ENCODE results near the gene ZNF485. TPM values are rescaled to one million over a fixed set of nuclear protein-coding genes. Genes with fewer than 3 reads are reported as not detected.

ZNF485 gene
- total and polyA plus RNA-seq, 10 of the 15 experiments (the other 5 are each of a cell fraction or from before 2014, with no cell fraction given), result 3.2 to 7.6 (median 5.1) TPM

DNA sequence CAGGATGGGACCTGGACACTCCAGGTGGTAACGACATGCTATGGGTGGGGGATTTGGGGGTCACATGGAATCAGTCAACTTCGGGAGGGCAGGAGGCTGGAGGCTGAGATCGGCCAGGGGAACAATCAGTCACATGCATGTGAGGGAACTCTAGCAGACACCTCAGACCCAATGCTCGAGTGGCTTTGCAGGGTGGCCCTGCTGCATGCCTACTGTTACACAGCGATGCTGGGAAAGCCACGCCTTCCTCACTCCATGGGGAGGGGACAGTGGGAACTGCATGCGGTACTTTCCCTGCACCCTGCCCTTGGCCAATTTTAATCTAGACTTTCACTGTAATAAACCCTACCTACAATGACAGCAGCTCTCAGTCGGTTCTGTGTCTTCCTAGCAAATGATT is 49.1 kb downstream of the ZNF485 start:
- CTCF ChIA-PET, result interaction anchor here (0.6 kb wide), 1 partner anchor 198 kb away, joined by 3 read pairs; no protein-coding TSS in a partner anchor

More for the DNA sequence above, 49.1 kb downstream of the ZNF485 start:
- ChIA-PET SMC1A (ENCODE audit: uncharacterized antibody, unreplicated experiment) (no interaction called here), RAD21 (ENCODE audit: unreplicated experiment) (no interaction called here), POLR2A (no interaction called here)
- Histone ChIP-seq H3K9ac (ENCODE audit: control insufficient read depth, insufficient read depth, low read length) (no peak overlapping the region), H3K4me2 (ENCODE audit: control insufficient read depth, insufficient read depth) (no peak overlapping the region), H3K27ac (ENCODE audit: control insufficient read depth, insufficient read depth) (no peak overlapping the region), H4K20me1 (ENCODE audit: control insufficient read depth, insufficient read depth) (no peaks in the 10 kb centered on the region), H3K4me3 (no peak overlapping the region), H3K9me3 (replicated peaks; ENCODE audit: control insufficient read depth, insufficient read depth, low read length) (no peaks in the 10 kb centered on the region; the same call in 2 of the 3 replicates), H2AFZ (ENCODE audit: control insufficient read depth, low read depth, low read length) (no peak overlapping the region), H3K4me1 (ENCODE audit: control insufficient read depth, insufficient read depth, low read length) (no peaks in the 10 kb centered on the region), H3K79me2 (ENCODE audit: control insufficient read depth, insufficient read depth, low read length) (no peaks in the 10 kb centered on the region), H3K36me3 (ENCODE audit: control insufficient read depth in 2 of 2, insufficient read depth in 2 of 2, low read length in 1 of 2) (no peaks in the 10 kb centered on the region), H3K27me3 (replicated peaks in 1 of 2; ENCODE audit: control insufficient read depth in 2 of 2, insufficient read depth in 2 of 2, low read length in 1 of 2) (0 out of 4 replicates have a peak, but pooled peaks cover 0 to 1% of the 10 kb centered on the region in 2 experiments)
- TF ChIP-seq, protein P1, sequence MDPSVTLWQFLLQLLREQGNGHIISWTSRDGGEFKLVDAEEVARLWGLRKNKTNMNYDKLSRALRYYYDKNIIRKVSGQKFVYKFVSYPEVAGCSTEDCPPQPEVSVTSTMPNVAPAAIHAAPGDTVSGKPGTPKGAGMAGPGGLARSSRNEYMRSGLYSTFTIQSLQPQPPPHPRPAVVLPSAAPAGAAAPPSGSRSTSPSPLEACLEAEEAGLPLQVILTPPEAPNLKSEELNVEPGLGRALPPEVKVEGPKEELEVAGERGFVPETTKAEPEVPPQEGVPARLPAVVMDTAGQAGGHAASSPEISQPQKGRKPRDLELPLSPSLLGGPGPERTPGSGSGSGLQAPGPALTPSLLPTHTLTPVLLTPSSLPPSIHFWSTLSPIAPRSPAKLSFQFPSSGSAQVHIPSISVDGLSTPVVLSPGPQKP (IDR thresholded peaks at IDR 0.05; ENCODE audit: low read depth, low read length), result no peak
- no peak for TF ChIP-seq MTA2 (IDR thresholded peaks at IDR 0.05; ENCODE audit: low read depth)
- TF ChIP-seq HDAC6 (IDR thresholded peaks at IDR 0.05; ENCODE audit: unreplicated experiment), result no peak
- no peak for TF ChIP-seq FOXM1 (IDR thresholded peaks at IDR 0.05; ENCODE audit: low read depth, low read length)
- TF ChIP-seq HCFC1 (IDR thresholded peaks at IDR 0.05; ENCODE audit: low read length), result no peak
- no peak for TF ChIP-seq KLF5 (IDR thresholded peaks at IDR 0.05; ENCODE audit: partially characterized antibody)
- no peak for TF ChIP-seq DPF2 (IDR thresholded peaks at IDR 0.05)
- TF ChIP-seq, protein P2, sequence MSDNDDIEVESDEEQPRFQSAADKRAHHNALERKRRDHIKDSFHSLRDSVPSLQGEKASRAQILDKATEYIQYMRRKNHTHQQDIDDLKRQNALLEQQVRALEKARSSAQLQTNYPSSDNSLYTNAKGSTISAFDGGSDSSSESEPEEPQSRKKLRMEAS (IDR thresholded peaks at IDR 0.05; ENCODE audit: low read depth, low read length), result no peak
- no peak for TF ChIP-seq CREB1 (IDR thresholded peaks at IDR 0.05; ENCODE audit: low read depth)
- TF ChIP-seq ESRRA (IDR thresholded peaks at IDR 0.05; ENCODE audit: low read length), result no peak
- TF ChIP-seq SIN3A (IDR thresholded peaks at IDR 0.05; ENCODE audit: low read depth, low read length), result no peak
- TF ChIP-seq SMARCA5 (IDR thresholded peaks at IDR 0.05), result no peak
- no peak for TF ChIP-seq CHD2 (IDR thresholded peaks at IDR 0.05; ENCODE audit: borderline replicate concordance, low read depth, low read length)
- no peak for TF ChIP-seq RAD21 (IDR thresholded peaks at IDR 0.05; ENCODE audit: insufficient read depth, low read depth, low read length)
- no peak for TF ChIP-seq BHLHE40 (IDR thresholded peaks at IDR 0.05; ENCODE audit: borderline replicate concordance in 1 of 2, low read depth in 2 of 2, low read length in 1 of 2)
- no peak for TF ChIP-seq TCF12 (IDR thresholded peaks at IDR 0.05; ENCODE audit: low read depth, low read length)
- TF ChIP-seq NFIC (IDR thresholded peaks at IDR 0.05; ENCODE audit: low read depth, low read length), result no peak
- TF ChIP-seq CBFB (IDR thresholded peaks at IDR 0.05; ENCODE audit: low read depth), result no peak
- TF ChIP-seq, protein P3, sequence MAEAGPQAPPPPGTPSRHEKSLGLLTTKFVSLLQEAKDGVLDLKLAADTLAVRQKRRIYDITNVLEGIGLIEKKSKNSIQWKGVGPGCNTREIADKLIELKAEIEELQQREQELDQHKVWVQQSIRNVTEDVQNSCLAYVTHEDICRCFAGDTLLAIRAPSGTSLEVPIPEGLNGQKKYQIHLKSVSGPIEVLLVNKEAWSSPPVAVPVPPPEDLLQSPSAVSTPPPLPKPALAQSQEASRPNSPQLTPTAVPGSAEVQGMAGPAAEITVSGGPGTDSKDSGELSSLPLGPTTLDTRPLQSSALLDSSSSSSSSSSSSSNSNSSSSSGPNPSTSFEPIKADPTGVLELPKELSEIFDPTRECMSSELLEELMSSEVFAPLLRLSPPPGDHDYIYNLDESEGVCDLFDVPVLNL (IDR thresholded peaks at IDR 0.05; ENCODE audit: low read depth, low read length), result no peak
- no peak for FAIRE-seq
- no peak for DNase-seq (ENCODE audit: low read depth, low spot score)
- WGBS (ENCODE audit: insufficient coverage, insufficient replicate concordance, low lambda C conversion rate, missing lambda C conversion rate), result 27% methylated on average over 8 of the region's 8 CpGs
- intact Hi-C loops (cut with micrococcal nuclease; ENCODE audit: unreplicated experiment), result no loop called here
- BruUV-seq (replicated peaks), result no TSS peak
- ATAC-seq, result no peak
- in situ Hi-C loops (cut with MboI), result no loop called here
